Colonic mucosa (tissue), 4 donors: ENCODE measurements around the gene TENT4B. TPM values are rescaled to one million over a fixed set of nuclear protein-coding genes. Genes with fewer than 3 reads are reported as not detected.

Source experiments
- DNase-seq: peaks from one replicate; pipeline ENCODE4 v3.0.0-alpha.2; 2020
- H3K27ac ChIP-seq: fragments of 200-600 bp; one replicate; pipeline ENCODE4 v1.8.0; 2021
- H3K27me3 ChIP-seq: fragments of 200-600 bp; one replicate; pipeline ENCODE4 v1.8.0; 2021
- H3K36me3 ChIP-seq: fragments of 200-600 bp; one replicate; pipeline ENCODE4 v1.8.0; 2021
- H3K4me1 ChIP-seq: fragments of 200-600 bp; one replicate; pipeline ENCODE4 v1.8.0; 2021; ENCODE audit warnings: mild to moderate bottlenecking
- H3K4me3 ChIP-seq: fragments of 200-600 bp; one replicate; pipeline ENCODE4 v1.8.0; 2021
- H3K9ac ChIP-seq, 2 donors: one replicate each; pipeline ENCODE4 v1.7.0; 2013; ENCODE audit warnings: control low read depth in 2 of 2, low read depth in 2 of 2, low read length in 2 of 2
- H3K9me3 ChIP-seq: fragments of 200-600 bp; one replicate; pipeline ENCODE4 v1.8.0; 2021
- CTCF ChIP-seq: fragments of 200-600 bp; IDR thresholded peaks from one replicate; pipeline ENCODE4 v1.8.0; 2022; ENCODE audit warnings: antibody characterized with exemption, mild to moderate bottlenecking
- intact Hi-C: fragments of 100-400 bp; cut with DNase I; formaldehyde crosslinking; loops from one replicate; pipeline ENCODE4 v1.14.1; 2022
- total RNA-seq, 2 donors: library from RNA; stranded (reverse); fragmentation: NEBNext Ultra II Directional in 1 of 2; extraction: Animal tissue kit (Norgen Biotek cat#: 25700) in 1 of 2; gene quantifications; one replicate each; pipeline ENCODE4 v1.2.1, GENCODE V29; 2021
- donor health status: healthy.
- donor health status: DM: no; HTN: no; CAD: no.
- donor health status: DM: no; HTN: no; CAD: no.

TENT4B gene
- total RNA-seq, 2 donors from 2014 or later = 13.5 to 15.6 TPM

- TF ChIP-seq CTCF = no peak
- H3K9ac ChIP-seq = peak within 1 kb of the TSS; percentile 32 to 68
Measured at GRCh38 chr16:50266337-50267091, 113.4 kb downstream of the TENT4B start, which contains the start of gene ADCY7. TSS of gene ADCY7 (plus strand) at chr16:50266551. CDS start at chr16:50288180, 21,629 bp downstream.

GRCh38 chr16:50267151-50267631 lies 114.1 kb downstream of the TENT4B start:
- peaks cover 13% of the 10 kb centered on the region for H3K4me1 ChIP-seq
- no peaks in the 10 kb centered on the region for H3K9me3 ChIP-seq
- no peaks in the 10 kb centered on the region for H3K27me3 ChIP-seq
- peak; percentile 40 for DNase-seq
- peak overlapping the region; percentile 79 for H3K27ac ChIP-seq
- no peaks in the 10 kb centered on the region for H3K36me3 ChIP-seq
- no peak for TF ChIP-seq CTCF
- intact Hi-C loops = no loop called here
- H3K9ac ChIP-seq = peak overlapping the region in 1 of 2 donors; percentile 9
- H3K4me3 ChIP-seq = peak overlapping the region; percentile 31

More at GRCh38 chr16:50266337-50267091, 113.4 kb downstream of the TENT4B start, which contains the start of gene ADCY7:
- H3K27me3 ChIP-seq = no peaks in the 10 kb centered on the region
- H3K9me3 ChIP-seq = no peaks in the 10 kb centered on the region
- intact Hi-C loops = no loop called here
- peaks cover 17% of the 10 kb centered on the region for H3K4me1 ChIP-seq
- H3K27ac ChIP-seq = peak within 1 kb of the TSS; percentile 79
- peak within 1 kb of the TSS; percentile 31 for H3K4me3 ChIP-seq
- no peaks in the 10 kb centered on the region for H3K36me3 ChIP-seq
- peak; percentile 84 for DNase-seq

GRCh38 chr16:50267651-50268050 lies 114.5 kb downstream of the TENT4B start:
- peak overlapping the region; percentile 79 for H3K27ac ChIP-seq
- no peaks in the 10 kb centered on the region for H3K9me3 ChIP-seq
- H3K36me3 ChIP-seq = no peaks in the 10 kb centered on the region
- intact Hi-C loops = no loop called here
- DNase-seq = peak; percentile 37
- H3K4me1 ChIP-seq = peaks cover 13% of the 10 kb centered on the region
- TF ChIP-seq CTCF = no peak
- H3K9ac ChIP-seq = peak overlapping the region; percentile 9 to 14
- H3K27me3 ChIP-seq = no peaks in the 10 kb centered on the region
- H3K4me3 ChIP-seq = peak overlapping the region; percentile 31

- Histone ChIP-seq H3K27ac (no peak overlapping the region), H3K36me3 (no peaks in the 10 kb centered on the region), H3K4me3 (no peak overlapping the region), H3K27me3 (no peaks in the 10 kb centered on the region), H3K4me1 (peaks cover 13% of the 10 kb centered on the region), H3K9me3 (no peaks in the 10 kb centered on the region), H3K9ac (no peak overlapping the region)
- no peak for TF ChIP-seq CTCF
- intact Hi-C loops = no loop called here
- no peak for DNase-seq
Measured at GRCh38 chr16:50268352-50268751, 115.2 kb downstream of the TENT4B start.

- H3K27ac ChIP-seq = no peak overlapping the region
- H3K27me3 ChIP-seq = no peaks in the 10 kb centered on the region
- DNase-seq = no peak
Measured at GRCh38 chr16:50269061-50269705, 116.1 kb downstream of the TENT4B start.

More at GRCh38 chr16:50269061-50269705, 116.1 kb downstream of the TENT4B start:
- TF ChIP-seq CTCF = no peak
- Histone ChIP-seq H3K9ac (no peak overlapping the region), H3K9me3 (no peaks in the 10 kb centered on the region), H3K4me3 (no peak overlapping the region), H3K4me1 (peaks cover 13% of the 10 kb centered on the region), H3K36me3 (no peaks in the 10 kb centered on the region)
- intact Hi-C loops = no loop called here
